Activated B cell treated with CpG ODN at 0.5 μM for 24 hours (primary cell): ENCODE results near the gene STRN3. TPM values are rescaled to one million over a fixed set of nuclear protein-coding genes. Genes with fewer than 3 reads are reported as not detected.

Source experiments
- ATAC-seq: fragments of 200-7000 bp; cut with Tn5 transposase; one replicate; pipeline ENCODE4 v1.10.0; 2021; ENCODE audit warnings: low read depth, mild to moderate bottlenecking, moderate library complexity
- CTCF ChIA-PET: fragments of 350-600 bp; sonication (Branson Sonifier 250); formaldehyde crosslinking; loops from one replicate; lab custom pipeline; 2021; ENCODE audit warnings: antibody characterized with exemption; lab: Charles Lee
- POLR2A ChIA-PET: fragments of 350-600 bp; sonication (Branson Sonifier 250); formaldehyde crosslinking; loops from one replicate; lab custom pipeline; 2021; ENCODE audit warnings: antibody characterized with exemption; lab: Charles Lee
- DNase-seq: peaks from one replicate; pipeline ENCODE4 v3.0.0; 2022
- H3K27ac Mint-ChIP-seq: one replicate; pipeline ENCODE4 v1.8.0; 2020; ENCODE audit warnings: mixed read lengths
- H3K27me3 Mint-ChIP-seq: one replicate; pipeline ENCODE4 v1.8.0; 2021; ENCODE audit warnings: mixed read lengths
- H3K36me3 Mint-ChIP-seq: one replicate; pipeline ENCODE4 v1.8.0; 2021; ENCODE audit warnings: low read depth, mixed read lengths
- H3K4me1 Mint-ChIP-seq: one replicate; pipeline ENCODE4 v1.8.0; 2021; ENCODE audit warnings: mixed read lengths
- H3K4me3 Mint-ChIP-seq: one replicate; pipeline ENCODE4 v1.8.0; 2020; ENCODE audit warnings: mild to moderate bottlenecking, mixed read lengths
- H3K9me3 Mint-ChIP-seq: one replicate; pipeline ENCODE4 v1.8.0; 2020; ENCODE audit warnings: mixed read lengths
- intact Hi-C: fragments of 100-400 bp; cut with micrococcal nuclease; formaldehyde crosslinking; loops from one replicate; pipeline ENCODE4 v1.15.1; 2024
- total RNA-seq: library from RNA; stranded (reverse); gene quantifications from 2 replicates; pipeline ENCODE4 v1.2.3, GENCODE V29; 2022
- TF ChIP-seq, protein P1 (sequence below): fragments of 200-600 bp; IDR thresholded peaks from one replicate; pipeline ENCODE4 v1.8.0; 2022; ENCODE audit warnings: antibody characterized with exemption, mild to moderate bottlenecking

Gene STRN3
- total RNA-seq, 1 donor from 2014 or later, result 31.0 TPM

DNA sequence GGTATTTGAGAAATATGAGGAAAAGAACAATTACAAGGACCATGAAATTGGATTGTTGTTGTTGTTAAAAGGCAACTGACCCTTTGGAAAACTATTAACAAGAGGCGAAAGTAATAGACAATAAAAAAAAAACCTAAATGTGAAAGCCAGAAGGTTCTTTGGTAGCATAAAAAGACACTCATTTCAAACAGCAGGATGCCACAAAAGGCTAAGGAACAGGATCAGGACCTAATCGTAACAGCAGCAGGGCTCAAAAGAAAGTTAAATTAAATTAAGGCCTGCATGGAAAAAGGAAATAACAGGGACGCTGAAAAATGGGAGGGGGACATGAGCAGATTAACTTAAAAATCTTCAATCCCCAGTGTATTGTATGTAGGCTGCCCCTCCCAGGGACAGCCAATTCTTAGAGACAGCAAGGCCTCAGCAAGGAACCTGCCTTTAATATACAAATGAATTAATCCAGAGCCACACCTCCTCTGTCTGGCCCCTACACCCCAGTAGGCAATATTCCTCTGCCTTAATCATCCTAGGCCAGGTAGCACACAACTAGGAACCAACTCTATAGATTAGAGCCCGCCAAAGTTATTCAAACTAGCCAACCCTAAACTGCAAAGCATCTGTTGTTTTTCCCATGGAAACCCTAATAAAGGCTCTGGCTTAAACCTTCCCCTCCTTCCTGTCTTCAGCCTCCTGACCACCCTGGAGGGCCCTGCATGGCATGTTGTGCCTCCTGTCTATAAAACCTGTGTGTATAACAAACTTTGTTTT lies 29.1 kb downstream of the STRN3 start:
- POLR2A ChIA-PET, result no interaction called here
- DNase-seq (no peak), ATAC-seq (no peak)
- no peak overlapping the region for H3K27ac Mint-ChIP-seq
- CTCF ChIA-PET, result no interaction called here
- TF ChIP-seq, protein P1, sequence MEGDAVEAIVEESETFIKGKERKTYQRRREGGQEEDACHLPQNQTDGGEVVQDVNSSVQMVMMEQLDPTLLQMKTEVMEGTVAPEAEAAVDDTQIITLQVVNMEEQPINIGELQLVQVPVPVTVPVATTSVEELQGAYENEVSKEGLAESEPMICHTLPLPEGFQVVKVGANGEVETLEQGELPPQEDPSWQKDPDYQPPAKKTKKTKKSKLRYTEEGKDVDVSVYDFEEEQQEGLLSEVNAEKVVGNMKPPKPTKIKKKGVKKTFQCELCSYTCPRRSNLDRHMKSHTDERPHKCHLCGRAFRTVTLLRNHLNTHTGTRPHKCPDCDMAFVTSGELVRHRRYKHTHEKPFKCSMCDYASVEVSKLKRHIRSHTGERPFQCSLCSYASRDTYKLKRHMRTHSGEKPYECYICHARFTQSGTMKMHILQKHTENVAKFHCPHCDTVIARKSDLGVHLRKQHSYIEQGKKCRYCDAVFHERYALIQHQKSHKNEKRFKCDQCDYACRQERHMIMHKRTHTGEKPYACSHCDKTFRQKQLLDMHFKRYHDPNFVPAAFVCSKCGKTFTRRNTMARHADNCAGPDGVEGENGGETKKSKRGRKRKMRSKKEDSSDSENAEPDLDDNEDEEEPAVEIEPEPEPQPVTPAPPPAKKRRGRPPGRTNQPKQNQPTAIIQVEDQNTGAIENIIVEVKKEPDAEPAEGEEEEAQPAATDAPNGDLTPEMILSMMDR, result no peak
- H3K36me3 Mint-ChIP-seq, result peaks cover 35% of the 10 kb centered on the region
- intact Hi-C loops, result no loop called here
- H3K27me3 Mint-ChIP-seq, result no peaks in the 10 kb centered on the region
- H3K4me3 Mint-ChIP-seq, result no peak overlapping the region
- H3K4me1 Mint-ChIP-seq, result peaks cover 30% of the 10 kb centered on the region
- peaks cover 10% of the 10 kb centered on the region for H3K9me3 Mint-ChIP-seq

DNA sequence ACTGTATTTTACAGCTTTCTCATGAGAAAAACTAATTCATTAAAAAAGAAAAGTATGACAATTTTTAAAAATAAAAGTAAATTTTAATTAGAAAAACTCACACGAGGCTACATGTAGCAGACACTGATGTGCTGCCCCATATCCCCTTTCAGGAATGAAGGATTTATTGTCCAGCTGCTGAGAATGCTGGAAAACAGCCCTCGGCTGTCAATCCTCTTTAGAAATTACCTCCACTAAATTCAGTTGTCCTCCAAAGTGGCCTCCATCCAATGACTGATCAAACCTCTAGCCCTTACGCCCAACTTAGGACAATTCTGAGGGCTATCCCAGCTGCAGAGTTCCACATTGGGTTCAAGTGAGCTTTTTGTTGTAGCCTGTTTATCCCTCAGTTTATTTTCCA lies 30.5 kb downstream of the STRN3 start:
- DNase-seq (no peak), ATAC-seq (no peak)
- no peak overlapping the region for H3K27ac Mint-ChIP-seq
- no peaks in the 10 kb centered on the region for H3K27me3 Mint-ChIP-seq
- ChIA-PET POLR2A (interaction anchor here (1.3 to 1.4 kb wide), 2 partner anchors 13 to 30 kb away, joined by 4 to 5 read pairs; partner anchors contain the start of genes AP4S1 and STRN3), CTCF (interaction anchor here (1.1 kb wide), 1 partner anchor 15 kb away, joined by 3 read pairs; no protein-coding TSS in a partner anchor)
- peaks cover 27% of the 10 kb centered on the region for H3K36me3 Mint-ChIP-seq
- TF ChIP-seq, protein P1, result no peak
- no peak overlapping the region for H3K4me3 Mint-ChIP-seq
- peaks cover 10% of the 10 kb centered on the region for H3K9me3 Mint-ChIP-seq
- intact Hi-C loops, result no loop called here
- H3K4me1 Mint-ChIP-seq, result peaks cover 40% of the 10 kb centered on the region

DNA sequence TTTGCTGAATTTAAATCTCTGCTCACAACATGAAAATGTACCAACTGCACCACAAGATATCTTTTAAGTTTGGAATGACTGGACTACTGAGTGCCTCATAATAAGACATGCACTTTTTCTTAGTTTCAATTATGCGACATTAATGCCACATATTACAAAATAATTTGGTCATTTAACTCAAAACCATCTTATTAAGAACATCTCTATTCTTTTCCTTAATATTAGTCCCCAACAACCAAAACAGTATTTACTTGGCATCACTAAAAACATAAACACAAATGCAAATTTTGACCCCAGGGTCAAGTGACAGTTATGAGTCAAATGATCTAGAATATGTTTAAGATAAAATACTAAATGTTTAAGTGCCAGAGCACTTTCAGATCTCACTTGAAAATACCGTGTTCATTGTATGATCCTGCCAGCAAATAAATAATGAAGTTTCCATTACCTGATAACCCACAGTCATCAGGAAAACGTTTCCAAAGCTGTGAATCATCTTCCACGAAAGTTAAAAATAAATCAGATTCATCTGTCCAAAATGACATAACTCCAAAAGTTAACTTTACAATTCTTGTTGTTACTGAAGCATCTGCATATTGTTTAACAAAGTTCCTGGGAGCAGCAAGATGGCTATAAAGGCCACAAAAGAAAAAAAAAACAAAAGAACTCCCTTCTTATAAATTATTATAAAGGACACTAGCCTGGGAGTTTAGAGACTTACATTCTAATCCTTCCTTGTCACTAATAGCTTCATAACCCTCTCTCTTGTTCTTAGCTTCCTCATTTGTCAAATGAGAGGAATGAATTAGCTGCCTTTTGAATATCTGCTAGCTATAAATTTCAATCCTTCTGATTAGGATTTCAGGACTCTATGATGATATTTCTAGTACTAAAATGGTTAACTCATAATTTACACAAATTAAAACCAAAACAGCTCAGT lies 31.2 kb downstream of the STRN3 start:
- Mint-ChIP-seq H3K27me3 (no peaks in the 10 kb centered on the region), H3K27ac (no peak overlapping the region), H3K4me1 (peaks cover 39% of the 10 kb centered on the region), H3K4me3 (no peak overlapping the region), H3K9me3 (peaks cover 10% of the 10 kb centered on the region), H3K36me3 (peaks cover 27% of the 10 kb centered on the region)
- CTCF ChIA-PET, result interaction anchor here (1.1 kb wide), 1 partner anchor 14 kb away, joined by 3 read pairs; no protein-coding TSS in a partner anchor
- DNase-seq (no peak), ATAC-seq (no peak)
- POLR2A ChIA-PET, result interaction anchor here (1.3 to 1.4 kb wide), 2 partner anchors 12 to 31 kb away, joined by 4 to 5 read pairs; partner anchors contain the start of genes AP4S1 and STRN3
- TF ChIP-seq, protein P1, result no peak
- intact Hi-C loops, result no loop called here

DNA sequence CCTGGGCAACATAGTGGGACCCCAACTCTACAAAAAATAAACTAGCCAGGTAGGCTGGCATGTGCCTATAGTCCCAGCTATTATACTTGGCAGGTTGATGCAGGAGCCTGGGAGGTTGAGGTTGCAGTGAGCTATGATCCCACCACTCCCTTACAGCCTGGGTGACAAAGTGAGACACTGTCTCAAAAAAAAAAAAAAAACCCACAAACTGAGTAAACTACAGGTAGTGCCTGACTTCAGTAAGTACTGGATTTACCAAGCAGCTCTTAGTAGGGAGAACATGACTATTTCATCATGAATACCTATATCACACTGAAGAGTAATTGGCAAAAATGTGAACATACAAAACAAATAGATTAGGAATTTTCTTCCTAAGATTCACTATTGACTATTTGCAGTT lies 33.1 kb downstream of the STRN3 start:
- Mint-ChIP-seq H3K4me1 (peaks cover 43% of the 10 kb centered on the region), H3K27me3 (no peaks in the 10 kb centered on the region), H3K36me3 (peaks cover 18% of the 10 kb centered on the region), H3K27ac (no peak overlapping the region), H3K9me3 (peaks cover 4% of the 10 kb centered on the region), H3K4me3 (no peak overlapping the region)
- DNase-seq (no peak), ATAC-seq (no peak)
- TF ChIP-seq, protein P1, result no peak
- intact Hi-C loops, result no loop called here
- CTCF ChIA-PET, result no interaction called here
- POLR2A ChIA-PET, result interaction anchor here (0.6 kb wide), 1 partner anchor 9 kb away, joined by 4 read pairs; no protein-coding TSS in a partner anchor
